CD4-positive, alpha-beta memory T cell (primary cell): Measurements from ENCODE around the gene SLC2A4RG. TPM values are rescaled to one million over a fixed set of nuclear protein-coding genes. Genes with fewer than 3 reads are reported as not detected.

ENCODE experiments used
- CTCF ChIA-PET: fragments of 350-600 bp; sonication (Branson Sonifier 250); formaldehyde crosslinking; loops from one replicate; lab custom pipeline; 2021; ENCODE audit warnings: inconsistent platforms; ENCODE audit not compliant: partially characterized antibody; lab: Charles Lee
- POLR2A ChIA-PET: fragments of 350-600 bp; sonication (Branson Sonifier 250); formaldehyde crosslinking; loops from one replicate; lab custom pipeline; 2021; ENCODE audit not compliant: partially characterized antibody; lab: Charles Lee
- DNase-seq, 5 donors: peaks; one replicate each; pipeline versions ENCODE4 v3.0.0 to v3.0.0-alpha.2; 2020 to 2022; ENCODE audit warnings: mixed read lengths in 1 of 5
- H3K27ac ChIP-seq: one replicate; pipeline ENCODE4 v1.7.0; 2013; ENCODE audit warnings: low read depth, low read length
- H3K27me3 ChIP-seq: 2 replicates; pipeline ENCODE4 v1.7.0; 2013; ENCODE audit warnings: mild to moderate bottlenecking, low read length, moderate library complexity; ENCODE audit not compliant: insufficient read depth
- H3K36me3 ChIP-seq: 2 replicates; pipeline ENCODE4 v1.7.0; 2013; ENCODE audit warnings: mild to moderate bottlenecking, low read length, moderate library complexity; ENCODE audit not compliant: insufficient read depth
- H3K4me1 ChIP-seq: 2 replicates; pipeline ENCODE4 v1.7.0; 2013; ENCODE audit warnings: mild to moderate bottlenecking, low read length, moderate library complexity; ENCODE audit not compliant: insufficient read depth
- H3K4me3 ChIP-seq, 2 donors: one replicate each; pipeline ENCODE4 v1.7.0; 2013; ENCODE audit warnings: low read length in 2 of 2, mild to moderate bottlenecking in 1 of 2
- H3K9me3 ChIP-seq, 2 donors: one replicate each; pipeline ENCODE4 v1.7.0; 2013; ENCODE audit warnings: low read length in 2 of 2, control low read depth in 1 of 2; ENCODE audit not compliant: control insufficient read depth in 1 of 2
- H3K27ac Mint-ChIP-seq, 7 donors: one replicate each; pipeline ENCODE4 v1.8.0; 2020 to 2021; ENCODE audit warnings: mixed read lengths in 7 of 7, mild to moderate bottlenecking in 6 of 7, inconsistent platforms in 3 of 7, moderate library complexity in 3 of 7
- H3K27me3 Mint-ChIP-seq, 2 donors: one replicate each; pipeline ENCODE4 v1.8.0; 2020 to 2021; ENCODE audit warnings: mixed read lengths in 2 of 2
- H3K36me3 Mint-ChIP-seq, 2 donors: one replicate each; pipeline ENCODE4 v1.8.0; 2020 to 2021; ENCODE audit warnings: mixed read lengths in 2 of 2, inconsistent platforms in 1 of 2, mild to moderate bottlenecking in 1 of 2
- H3K4me1 Mint-ChIP-seq, 4 donors: one replicate each; pipeline ENCODE4 v1.8.0; 2020 to 2021; ENCODE audit warnings: mixed read lengths in 4 of 4, mild to moderate bottlenecking in 1 of 4
- H3K4me3 Mint-ChIP-seq, 8 donors: one replicate each; pipeline ENCODE4 v1.8.0; 2020 to 2021; ENCODE audit warnings: mixed read lengths in 8 of 8, mild to moderate bottlenecking in 7 of 8, moderate library complexity in 6 of 8, inconsistent platforms in 3 of 8
- H3K9me3 Mint-ChIP-seq, 8 donors: one replicate each; pipeline ENCODE4 v1.8.0; 2020 to 2021; ENCODE audit warnings: mixed read lengths in 8 of 8, mild to moderate bottlenecking in 5 of 8, inconsistent platforms in 3 of 8, moderate library complexity in 1 of 8
- intact Hi-C: fragments of 100-400 bp; cut with micrococcal nuclease; formaldehyde crosslinking; loops from one replicate; pipeline ENCODE4 v1.15.1; 2023
- polyA plus RNA-seq, 2 donors: library from polyadenylated mRNA; unstranded; fragments of 300-500 nt; fragmentation: Illumina TruSeq; gene quantifications; one replicate each; pipeline ENCODE4 v1.2.3, GENCODE V29; 2021
- total RNA-seq, 2 experiments: library from RNA; stranded (reverse); gene quantifications; one replicate each; pipeline ENCODE4 v1.2.3, GENCODE V29; 2021

The SLC2A4RG gene
- total and polyA plus RNA-seq, 4 experiments from 2014 or later: 2.2 to 124 (median 64.5) TPM

- intact Hi-C loops: loop anchor here (1.0 to 5.0 kb wide), 7 partner anchors 9 to 220 kb away; partner anchors contain the start of genes ARFRP1, STMN3 and UCKL1
- peaks cover 40% of the 10 kb centered on the region for H3K4me1 ChIP-seq
- POLR2A ChIA-PET: interaction anchor here (0.6 to 7.0 kb wide), 33 partner anchors 8 to 342 kb away, joined by 3 to 202 read pairs (median 8); partner anchors contain the start of genes ARFRP1, FNDC11, GMEB2 and OPRL1
- Mint-ChIP-seq H3K27ac (peak overlapping the region; percentile 90 to 97 (median 94)), H3K27me3 (no peaks in the 10 kb centered on the region), H3K4me3 (peak overlapping the region; percentile 89 to 95 (median 91)), H3K9me3 (peaks cover 0 to 3% (median 0%) of the 10 kb centered on the region in 8 donors), H3K4me1 (peaks cover 10 to 28% (median 15%) of the 10 kb centered on the region in 4 donors), H3K36me3 (peaks cover 7 to 29% of the 10 kb centered on the region in 2 donors)
- no peaks in the 10 kb centered on the region for H3K9me3 ChIP-seq
- peak; percentile 61 to 84 (median 66) for DNase-seq
- CTCF ChIA-PET: interaction anchor here (0.8 to 2.4 kb wide), 16 partner anchors 9 to 243 kb away, joined by 3 to 26 read pairs (median 4); partner anchors contain the start of genes ARFRP1, PTK6, SAMD10 and ZGPAT
- H3K27me3 ChIP-seq: no peaks in the 10 kb centered on the region
- H3K4me3 ChIP-seq: peak overlapping the region; percentile 91 to 92
- H3K36me3 ChIP-seq: peaks cover 22% of the 10 kb centered on the region
- peak overlapping the region; percentile 69 for H3K27ac ChIP-seq
Observed at GRCh38 chr20:63736893-63737694, 2.5 kb upstream of the SLC2A4RG start.

- Histone ChIP-seq H3K27me3 (no peaks in the 10 kb centered on the region), H3K4me3 (peak overlapping the region in 1 of 2 donors; percentile 92), H3K36me3 (peaks cover 22% of the 10 kb centered on the region), H3K9me3 (no peaks in the 10 kb centered on the region), H3K27ac (peak overlapping the region; percentile 69), H3K4me1 (peaks cover 35% of the 10 kb centered on the region)
- ChIA-PET CTCF (interaction anchor here (1.3 to 2.4 kb wide), 5 partner anchors 10 to 38 kb away, joined by 3 to 26 read pairs (median 6); partner anchors contain the start of genes ARFRP1 and ZGPAT), POLR2A (interaction anchor here (0.9 to 7.0 kb wide), 20 partner anchors 10 to 341 kb away, joined by 3 to 202 read pairs (median 18); partner anchors contain the start of genes ARFRP1, FNDC11, GMEB2 and OPRL1)
- Mint-ChIP-seq H3K27me3 (no peaks in the 10 kb centered on the region), H3K9me3 (peaks cover 0 to 3% (median 0%) of the 10 kb centered on the region in 8 donors), H3K36me3 (peaks cover 7 to 29% of the 10 kb centered on the region in 2 donors), H3K27ac (peak overlapping the region in 2 of 7 donors; percentile 72 to 97), H3K4me3 (peak overlapping the region; percentile 89 to 95 (median 91)), H3K4me1 (peaks cover 10 to 28% (median 15%) of the 10 kb centered on the region in 4 donors)
- intact Hi-C loops: loop anchor here (1.0 to 5.0 kb wide), 5 partner anchors 13 to 220 kb away; partner anchors contain the start of genes STMN3 and UCKL1
- DNase-seq: peak in 1 of 5 donors; percentile 26
Observed at GRCh38 chr20:63737695-63737944, 2.0 kb upstream of the SLC2A4RG start.

GRCh38 chr20:63737945-63738686 is 1.5 kb upstream of the SLC2A4RG start:
- Histone ChIP-seq H3K9me3 (no peaks in the 10 kb centered on the region), H3K4me3 (peak overlapping the region in 1 of 2 donors; percentile 92), H3K27me3 (no peaks in the 10 kb centered on the region), H3K36me3 (peaks cover 22% of the 10 kb centered on the region), H3K27ac (peak overlapping the region; percentile 46), H3K4me1 (peaks cover 33% of the 10 kb centered on the region)
- Mint-ChIP-seq H3K36me3 (peaks cover 8 to 29% of the 10 kb centered on the region in 2 donors), H3K27ac (peak overlapping the region in 4 of 7 donors; percentile 17 to 44 (median 32)), H3K27me3 (no peaks in the 10 kb centered on the region), H3K9me3 (peaks cover 0 to 3% (median 0%) of the 10 kb centered on the region in 8 donors), H3K4me3 (peak overlapping the region; percentile 27 to 91 (median 64)), H3K4me1 (peaks cover 10 to 28% (median 15%) of the 10 kb centered on the region in 4 donors)
- ChIA-PET POLR2A (interaction anchor here (0.9 to 7.0 kb wide), 24 partner anchors 10 to 341 kb away, joined by 3 to 202 read pairs (median 12); partner anchors contain the start of genes ARFRP1, FNDC11, GMEB2 and HELZ2), CTCF (interaction anchor here (1.6 to 2.4 kb wide), 2 partner anchors 31 kb away, joined by 7 to 26 read pairs; partner anchors contain the start of genes ARFRP1 and ZGPAT)
- peak; percentile 34 to 59 (median 43) for DNase-seq
- intact Hi-C loops: loop anchor here (1.0 to 5.0 kb wide), 5 partner anchors 13 to 219 kb away; partner anchors contain the start of genes STMN3 and UCKL1

GRCh38 chr20:63738687-63739129 is 868 bp upstream of the SLC2A4RG start:
- Histone ChIP-seq H3K36me3 (peaks cover 22% of the 10 kb centered on the region), H3K9me3 (no peaks in the 10 kb centered on the region), H3K27me3 (no peaks in the 10 kb centered on the region), H3K4me1 (peaks cover 33% of the 10 kb centered on the region), H3K4me3 (peak overlapping the region in 1 of 2 donors; percentile 92), H3K27ac (peak overlapping the region; percentile 46)
- Mint-ChIP-seq H3K27ac (peak overlapping the region in 4 of 7 donors; percentile 17 to 44 (median 32)), H3K27me3 (no peaks in the 10 kb centered on the region), H3K9me3 (peaks cover 0 to 3% (median 0%) of the 10 kb centered on the region in 8 donors), H3K4me3 (peak overlapping the region; percentile 27 to 91 (median 64)), H3K4me1 (peaks cover 9 to 23% (median 14%) of the 10 kb centered on the region in 4 donors), H3K36me3 (peaks cover 12 to 28% of the 10 kb centered on the region in 2 donors)
- intact Hi-C loops: loop anchor here (1.0 to 5.0 kb wide), 2 partner anchors 126 to 219 kb away; partner anchors contain the start of gene UCKL1
- ChIA-PET POLR2A (interaction anchor here (0.7 to 7.0 kb wide), 31 partner anchors 10 to 340 kb away, joined by 3 to 202 read pairs (median 6); partner anchors contain the start of genes ARFRP1, GMEB2, HELZ2 and OPRL1), CTCF (interaction anchor here (1.1 to 1.6 kb wide), 2 partner anchors 31 to 45 kb away, joined by 3 to 7 read pairs; partner anchors contain the start of genes ARFRP1 and ZGPAT)
- DNase-seq: peak; percentile 36 to 63 (median 47)

- H3K4me1 Mint-ChIP-seq: peaks cover 6 to 16% (median 10%) of the 10 kb centered on the region in 4 donors
- H3K27ac Mint-ChIP-seq: peak overlapping the region in 2 of 7 donors; percentile 42 to 65
- CTCF ChIA-PET: interaction anchor here (0.9 to 1.6 kb wide), 4 partner anchors 10 to 98 kb away, joined by 3 to 5 read pairs (median 5); partner anchors contain the start of genes ARFRP1 and ZGPAT
- intact Hi-C loops: loop anchor here (1.0 kb wide), 1 partner anchor 11 kb away; no protein-coding TSS in a partner anchor
- peaks cover 0 to 3% (median 0%) of the 10 kb centered on the region in 8 donors for H3K9me3 Mint-ChIP-seq
- Histone ChIP-seq H3K36me3 (peaks cover 10% of the 10 kb centered on the region), H3K4me1 (peaks cover 33% of the 10 kb centered on the region), H3K27me3 (no peaks in the 10 kb centered on the region), H3K4me3 (peak overlapping the region; percentile 42 to 60), H3K27ac (peak overlapping the region; percentile 54), H3K9me3 (no peaks in the 10 kb centered on the region)
- POLR2A ChIA-PET: interaction anchor here (0.7 to 3.8 kb wide), 19 partner anchors 9 to 219 kb away, joined by 3 to 53 read pairs (median 4); partner anchors contain the start of genes ARFRP1, GMEB2, HELZ2 and PPDPF
- peaks cover 8 to 23% of the 10 kb centered on the region in 2 donors for H3K36me3 Mint-ChIP-seq
- no peaks in the 10 kb centered on the region for H3K27me3 Mint-ChIP-seq
- H3K4me3 Mint-ChIP-seq: peak overlapping the region; percentile 44 to 80 (median 60)
- peak; percentile 65 to 69 (median 66) for DNase-seq
Observed at GRCh38 chr20:63740070-63740626, 572 bp downstream of the SLC2A4RG start.
